Fibroblast of peridontal ligament (primary cell): ENCODE data around the gene GSTT4.
A peak's percentile ranks its signal among the peaks of the same experiment; 100 is the strongest.
"Not testable (repeated sequence)": the region's sequence is repeated elsewhere in the genome, so short reads cannot be mapped to it uniquely, and the experiment has no call there.

ENCODE experiments used
- DNase-seq: peaks from one replicate; pipeline ENCODE4 v3.0.0-alpha.2; 2010; ENCODE audit errors: extremely low read depth

GSTT4 gene

GRCh38 chr22:24005201-24005600 lies at the start of gene GSTT4:
Gene GSTT4, minus strand, starts transcription at chr22:24005453. Its CDS starts 97 bp downstream, at chr22:24005356.
- DNase-seq = peak; percentile 5

DNA sequence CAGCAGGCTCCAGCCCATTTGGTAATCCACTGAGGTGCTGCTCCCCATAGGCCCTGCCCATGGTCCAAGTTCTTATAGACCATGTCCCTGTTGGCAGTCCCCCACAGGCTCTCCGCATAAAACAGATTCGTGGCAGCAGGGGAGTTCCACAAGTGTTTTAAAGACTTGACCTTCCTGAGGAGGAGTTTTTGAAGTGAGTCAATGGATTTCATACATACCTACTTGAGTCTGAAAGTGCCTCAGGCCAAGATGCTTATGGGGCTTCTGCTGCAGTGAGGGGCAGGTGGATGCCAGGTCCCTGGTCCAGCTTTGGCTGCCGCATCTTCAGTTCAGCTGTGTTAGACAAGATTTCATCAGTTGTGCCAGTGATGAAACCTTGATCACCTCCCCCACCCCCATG lies 49.1 kb upstream of the GSTT4 start:
- no peak for DNase-seq

- DNase-seq = no peak
These were observed 48.4 kb upstream of the GSTT4 start for GRCh38 chr22:24053481-24054226.

GRCh38 chr22:24051568-24051967 lies 46.3 kb upstream of the GSTT4 start:
- peak; percentile 34 for DNase-seq

DNA sequence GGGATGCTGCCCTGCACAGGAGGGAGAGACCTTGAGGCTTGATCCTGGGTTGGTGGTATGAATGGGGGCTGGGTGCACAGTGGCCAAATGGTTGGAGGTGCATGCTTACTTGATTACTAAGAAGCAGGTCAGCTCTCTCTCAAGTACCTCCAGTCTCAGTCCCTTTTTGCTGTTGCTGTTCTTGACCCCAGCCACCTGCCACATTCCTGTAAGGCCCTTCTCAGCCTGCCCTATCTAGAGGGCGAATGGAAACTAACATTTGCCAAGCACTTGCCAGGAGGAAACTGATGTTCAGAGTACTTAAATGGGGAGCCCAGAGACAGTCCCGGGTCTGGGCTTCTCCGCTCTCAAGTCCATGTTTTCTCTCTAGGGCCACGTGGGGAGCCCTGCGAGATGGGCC lies 45.8 kb upstream of the GSTT4 start:
- DNase-seq = no peak

DNA sequence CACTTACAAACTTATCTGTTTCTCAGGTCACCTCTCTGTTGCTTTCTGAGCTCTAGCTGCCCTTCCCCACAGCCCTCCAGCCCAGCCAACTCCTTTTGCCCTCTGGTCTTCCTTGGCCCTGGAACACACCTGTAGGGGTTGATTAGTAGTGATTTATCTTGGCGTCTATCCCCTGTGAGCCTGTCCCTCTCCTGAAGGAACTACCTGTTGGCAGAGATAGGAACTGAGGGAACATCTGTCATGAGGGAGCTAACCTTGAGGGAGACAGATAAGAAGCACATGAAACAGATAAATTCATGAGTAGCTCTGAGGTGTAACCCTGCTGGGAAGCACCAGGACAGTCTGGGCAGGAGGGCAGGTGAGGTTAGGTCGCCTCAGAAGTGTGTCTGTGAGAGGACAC lies 44.7 kb upstream of the GSTT4 start:
- no peak for DNase-seq

GRCh38 chr22:24049211-24049610 lies 44.0 kb upstream of the GSTT4 start:
- DNase-seq = no peak

GRCh38 chr22:24046024-24046423 lies 40.8 kb upstream of the GSTT4 start:
- no peak for DNase-seq

- DNase-seq = no peak
These were observed 38.7 kb upstream of the GSTT4 start for GRCh38 chr22:24043958-24044357.

GRCh38 chr22:24043465-24043864 lies 38.2 kb upstream of the GSTT4 start:
- DNase-seq = not testable (repeated sequence)

DNA sequence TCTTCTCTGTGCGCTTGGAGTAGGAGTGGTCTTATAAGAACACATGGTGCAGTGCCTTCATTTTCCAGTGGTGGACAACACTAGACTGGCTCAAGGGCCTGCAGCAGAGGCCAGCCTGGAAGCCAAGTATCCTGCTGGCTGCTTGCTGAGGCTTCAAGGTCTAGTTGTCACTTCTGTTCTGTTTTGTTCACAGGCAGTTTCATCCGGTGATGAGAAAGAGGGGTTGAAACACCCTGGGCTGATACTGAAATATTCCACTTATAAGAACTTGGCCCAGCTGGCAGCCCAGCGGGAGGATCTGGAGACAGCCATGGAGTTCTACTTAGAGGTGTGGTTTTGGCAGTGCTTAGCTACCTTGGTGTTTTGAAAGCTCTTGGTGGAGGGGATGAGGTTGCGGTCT lies 35.7 kb upstream of the GSTT4 start:
- DNase-seq = no peak

DNA sequence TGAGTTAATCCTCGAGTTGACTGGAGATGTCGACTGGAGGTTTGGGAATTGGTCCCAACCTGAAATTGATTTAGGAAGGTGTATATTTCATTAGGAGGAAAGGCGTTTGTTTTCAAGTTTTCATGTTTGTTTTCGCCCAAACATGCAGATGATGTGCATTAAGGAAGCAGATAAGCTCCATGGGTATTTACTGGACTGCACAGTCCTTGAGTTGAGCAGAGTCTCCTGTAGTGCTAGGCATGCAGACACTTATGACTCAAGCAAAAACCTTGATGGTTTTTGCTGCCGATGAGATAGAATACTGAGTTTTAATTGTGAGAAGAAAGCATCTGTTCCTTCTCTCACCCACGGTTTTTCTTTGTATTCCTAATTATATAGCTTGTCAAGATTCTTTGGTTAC lies 33.8 kb upstream of the GSTT4 start:
- DNase-seq = no peak

- no peak for DNase-seq
These were observed 32.9 kb upstream of the GSTT4 start for GRCh38 chr22:24037851-24038765.

- DNase-seq = no peak
These were observed 30.0 kb upstream of the GSTT4 start for GRCh38 chr22:24035296-24035695.

GRCh38 chr22:24033731-24034130 lies 28.5 kb upstream of the GSTT4 start:
- DNase-seq = peak; percentile 76

- no peak for DNase-seq
These were observed 25.0 kb upstream of the GSTT4 start for GRCh38 chr22:24030186-24030702.

- no peak for DNase-seq
These were observed 24.1 kb upstream of the GSTT4 start for GRCh38 chr22:24029304-24029703.

DNA sequence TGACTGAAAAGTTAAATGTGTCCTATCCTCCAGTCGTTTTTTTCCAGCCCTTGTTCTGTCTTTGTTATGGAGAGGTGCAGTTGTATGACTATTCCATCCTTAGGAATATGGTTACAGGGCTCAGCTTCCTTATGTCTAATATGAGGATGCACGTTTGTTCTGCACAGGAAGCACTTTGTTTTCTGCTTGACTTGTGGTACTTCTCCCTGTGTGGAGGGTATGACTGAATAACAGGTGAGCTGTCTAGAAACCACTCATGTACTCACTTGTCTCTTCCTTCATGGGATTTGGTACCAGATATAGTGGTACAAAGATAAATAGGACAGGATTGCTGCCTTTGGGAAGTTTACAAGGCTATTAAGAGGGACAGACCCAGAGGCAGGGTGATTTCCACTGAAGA lies 23.3 kb upstream of the GSTT4 start:
- no peak for DNase-seq

DNA sequence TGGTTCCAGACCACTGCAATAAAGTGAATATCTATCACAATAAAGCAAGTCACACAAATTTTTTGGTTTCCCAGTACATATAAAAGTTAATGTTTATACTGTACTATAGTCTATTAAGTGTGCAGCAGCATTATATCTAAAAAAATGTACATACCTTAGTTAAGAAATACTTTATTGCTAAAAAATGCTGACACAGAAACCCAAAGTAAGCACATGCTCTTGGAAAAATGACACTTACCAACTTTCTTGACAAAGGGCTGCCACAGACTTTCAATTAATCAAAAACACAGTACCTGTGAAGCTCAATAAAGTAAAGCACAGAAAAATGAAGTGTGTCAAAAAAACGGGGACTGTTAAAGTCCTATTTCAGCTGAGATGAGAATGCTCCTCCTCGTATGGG lies 22.7 kb upstream of the GSTT4 start:
- no peak for DNase-seq

DNA sequence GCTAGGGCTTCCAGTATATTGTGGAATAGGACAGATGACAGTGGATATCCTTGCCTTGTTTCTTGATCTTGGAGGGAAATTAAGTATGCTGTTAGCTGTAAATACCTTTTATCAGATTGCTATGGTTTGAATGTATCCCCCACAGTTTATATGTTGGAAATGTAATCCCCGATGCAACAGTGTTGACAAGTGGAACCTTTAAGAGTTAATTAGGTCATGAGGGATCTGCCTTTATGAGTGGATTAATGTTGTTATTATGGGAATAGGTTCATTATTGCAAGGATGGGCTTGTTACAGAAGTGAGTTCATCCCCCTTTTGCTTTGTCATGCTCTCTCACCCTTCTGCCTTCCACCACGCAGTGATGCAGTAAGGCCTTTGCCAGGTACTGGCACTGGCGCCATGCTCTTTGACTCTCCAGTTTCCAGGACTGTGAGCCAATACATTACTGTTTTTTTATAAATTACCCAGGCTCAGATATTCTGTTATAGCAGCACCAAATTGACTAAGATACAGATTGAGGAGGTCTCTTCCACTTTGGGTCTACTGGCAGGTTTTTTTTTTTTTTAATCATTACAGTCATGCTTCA lies 22.2 kb upstream of the GSTT4 start:
- no peak for DNase-seq

DNA sequence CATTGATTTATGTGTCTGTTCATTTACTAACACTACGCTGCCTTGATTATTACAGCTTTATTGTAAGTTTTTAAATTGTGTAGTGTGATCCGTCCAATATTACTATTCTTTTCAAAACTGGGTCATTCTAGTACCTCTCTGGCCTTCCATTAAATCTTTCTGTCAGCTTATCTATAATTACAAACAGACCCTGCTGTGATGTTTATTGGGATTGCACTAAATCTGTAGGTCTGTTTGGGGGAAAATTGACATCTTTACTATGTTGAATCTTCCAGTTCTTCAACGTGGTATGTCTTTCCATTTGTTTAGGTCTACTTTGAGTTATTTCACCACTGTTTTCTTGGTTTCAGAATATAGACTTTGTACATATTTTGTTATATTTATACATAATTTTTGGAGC lies 21.5 kb upstream of the GSTT4 start:
- DNase-seq = no peak

DNA sequence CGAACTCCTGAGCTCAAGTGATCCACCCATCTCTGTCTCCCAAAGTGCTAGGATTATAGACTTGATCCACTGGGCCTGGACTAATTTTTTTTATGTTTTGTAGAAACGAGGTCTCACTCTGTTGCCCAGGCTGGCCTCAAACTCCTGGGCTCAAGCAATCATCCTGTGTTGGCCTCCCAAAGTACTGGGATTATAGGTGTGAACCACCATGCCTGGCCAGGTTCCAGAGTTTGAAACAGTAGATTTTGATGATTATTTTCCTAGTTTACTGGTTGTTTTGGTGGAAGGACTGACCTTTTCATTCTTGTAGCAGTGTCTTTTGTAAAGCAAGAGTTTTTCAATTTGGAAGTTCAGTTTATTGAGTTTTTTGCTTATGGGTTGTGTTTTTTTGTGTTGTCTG lies 20.8 kb upstream of the GSTT4 start:
- no peak for DNase-seq
